ENCODE measurements around the gene TSPAN15.

Gene TSPAN15

GRCh38 chr10:69406816-69407580 lies 44.3 kb upstream of the TSPAN15 start:
- Histone ChIP-seq H3K27ac (peak overlapping the region; percentile 62 to 88), H3K4me3 (no peak overlapping the region)
- DNase-seq (ENCODE audit: low spot score), result no peak
- no peak for TF ChIP-seq CTCF (IDR thresholded peaks at IDR 0.05)

GRCh38 chr10:69407621-69408301 lies 43.5 kb upstream of the TSPAN15 start:
- TF ChIP-seq CTCF (IDR thresholded peaks at IDR 0.05), result no peak
- no peak overlapping the region for H3K4me3 ChIP-seq
- peak overlapping the region; percentile 62 to 88 for H3K27ac ChIP-seq
- no peak for DNase-seq (ENCODE audit: low spot score)

- peak; percentile 53 for TF ChIP-seq CTCF (IDR thresholded peaks at IDR 0.05)
- peak overlapping the region; percentile 65 for H3K4me3 ChIP-seq
- DNase-seq (ENCODE audit: low spot score), result peak; percentile 97
- peak overlapping the region; percentile 88 to 93 for H3K27ac ChIP-seq
Measured at GRCh38 chr10:69408318-69409175, 42.7 kb upstream of the TSPAN15 start.

- no peak for TF ChIP-seq CTCF (IDR thresholded peaks at IDR 0.05)
- H3K4me3 ChIP-seq, result peak overlapping the region; percentile 65
- DNase-seq (ENCODE audit: low spot score), result no peak
- peak overlapping the region; percentile 87 to 93 for H3K27ac ChIP-seq
Measured at GRCh38 chr10:69409176-69409495, 42.1 kb upstream of the TSPAN15 start.

- no peak for TF ChIP-seq CTCF (IDR thresholded peaks at IDR 0.05)
Measured at GRCh38 chr10:69409968-69410367, 41.3 kb upstream of the TSPAN15 start.

GRCh38 chr10:69410487-69410886 lies 40.8 kb upstream of the TSPAN15 start:
- no peak for TF ChIP-seq CTCF (IDR thresholded peaks at IDR 0.05)
- DNase-seq (ENCODE audit: low spot score), result no peak
- Histone ChIP-seq H3K4me3 (no peak overlapping the region), H3K27ac (no peak overlapping the region)

More at GRCh38 chr10:69409968-69410367, 41.3 kb upstream of the TSPAN15 start:
- no peak for DNase-seq (ENCODE audit: low spot score)
- Histone ChIP-seq H3K4me3 (no peak overlapping the region), H3K27ac (peak overlapping the region in 1 of 2 donors; percentile 34)
